Hindlimb muscle (tissue), 1 donor: ENCODE data around the gene NOL3. TPM values are rescaled to one million over a fixed set of nuclear protein-coding genes. Genes with fewer than 3 reads are reported as not detected.
"Not testable (repeated sequence)": the region's sequence is repeated elsewhere in the genome, so short reads cannot be mapped to it uniquely, and the experiment has no call there.

ENCODE experiments used
- DNase-seq: peaks from one replicate; pipeline ENCODE4 v3.0.0-alpha.2; 2013
- polyA plus RNA-seq: library from polyadenylated mRNA; unstranded; fragments of 120-200 nt; gene quantifications from one replicate; pipeline ENCODE4 v1.2.1, GENCODE V29; 2013; ENCODE audit not compliant: insufficient read length

The NOL3 gene
- polyA plus RNA-seq: 44.3 TPM

DNA sequence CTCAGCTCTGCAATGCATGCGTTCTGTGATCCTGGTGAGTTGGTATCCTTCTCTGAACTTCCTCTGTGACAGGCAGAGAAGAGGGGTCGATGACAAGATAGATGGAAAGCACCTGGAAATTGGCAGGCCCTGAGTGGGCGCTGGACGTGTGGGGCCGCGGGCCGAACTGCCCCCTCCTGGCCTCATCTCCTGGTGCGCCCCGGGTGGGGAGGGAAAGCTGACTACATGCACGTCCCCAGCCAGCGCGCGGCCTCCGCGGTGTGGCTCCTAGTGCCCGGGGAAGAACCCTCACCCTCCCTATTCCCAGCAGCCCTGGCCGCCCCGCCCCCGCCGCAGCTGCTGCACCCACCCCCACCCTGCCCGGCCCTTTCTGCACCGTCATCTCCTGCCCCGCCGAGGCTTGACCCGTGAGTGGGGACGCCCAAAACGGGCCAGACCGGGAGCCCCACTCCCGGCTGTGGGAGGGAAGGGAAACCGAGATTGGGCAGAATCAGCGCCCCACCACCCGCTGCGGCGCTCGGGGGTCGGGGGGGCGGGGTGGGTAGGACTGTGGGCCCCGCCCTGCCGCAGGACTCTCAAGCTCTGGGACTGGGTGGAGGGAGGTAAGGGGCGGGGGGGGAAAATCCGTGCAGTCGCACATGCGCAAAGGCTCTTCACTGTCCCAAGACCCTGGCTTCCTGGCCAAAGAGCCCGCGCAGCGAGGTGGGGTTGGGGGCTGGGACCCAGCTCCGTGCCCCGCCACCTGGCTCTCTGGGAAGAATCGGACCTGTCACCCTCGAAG lies at the start of gene NOL3:
NOL3 (plus strand) TSS at position 371 of the 781 bp plus-strand sequence.
- no peak for DNase-seq

DNA sequence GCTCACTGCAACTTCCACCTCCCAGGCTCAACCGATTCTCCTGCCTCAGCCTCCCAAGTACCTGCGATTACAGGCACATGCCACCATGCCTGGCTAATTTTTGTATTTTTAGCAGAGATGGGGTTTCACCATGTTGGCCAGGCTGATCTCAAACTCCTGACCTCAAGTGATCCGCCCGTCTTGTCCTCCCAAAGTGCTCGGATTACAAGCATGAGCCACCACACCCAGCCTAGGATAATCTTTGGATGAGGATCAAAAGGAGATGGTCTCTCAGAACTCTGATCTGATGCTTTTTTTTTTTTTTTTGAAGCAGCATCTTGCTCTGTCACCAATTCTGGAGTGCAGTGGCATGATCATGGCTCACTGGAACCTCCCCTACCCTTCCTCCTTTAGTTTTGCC lies 47.5 kb upstream of the NOL3 start:
- not testable (repeated sequence) for DNase-seq

- no peak for DNase-seq
These were observed 41.9 kb upstream of the NOL3 start for GRCh38 chr16:67128417-67128816.

GRCh38 chr16:67128887-67129286 lies 41.5 kb upstream of the NOL3 start:
- no peak for DNase-seq

DNA sequence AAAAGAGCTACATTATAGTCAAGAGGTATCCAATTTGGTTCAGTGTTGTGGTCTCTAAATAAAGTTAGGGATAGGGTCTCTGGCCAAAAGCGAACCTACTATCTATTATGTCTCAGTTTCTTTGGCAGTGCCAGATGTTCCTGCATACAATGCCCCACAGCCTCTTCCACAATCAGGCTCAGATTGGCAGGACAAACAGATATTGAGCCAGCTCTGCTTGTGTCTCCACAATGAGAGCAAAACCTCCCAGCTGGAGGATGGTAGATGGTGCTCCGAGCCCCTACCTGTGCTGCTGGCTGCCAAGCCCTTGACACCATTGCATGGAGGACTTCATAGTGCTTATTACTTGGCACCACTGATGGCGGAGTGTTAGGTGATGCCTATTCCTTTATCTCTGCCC lies 40.9 kb upstream of the NOL3 start:
- DNase-seq: no peak

DNA sequence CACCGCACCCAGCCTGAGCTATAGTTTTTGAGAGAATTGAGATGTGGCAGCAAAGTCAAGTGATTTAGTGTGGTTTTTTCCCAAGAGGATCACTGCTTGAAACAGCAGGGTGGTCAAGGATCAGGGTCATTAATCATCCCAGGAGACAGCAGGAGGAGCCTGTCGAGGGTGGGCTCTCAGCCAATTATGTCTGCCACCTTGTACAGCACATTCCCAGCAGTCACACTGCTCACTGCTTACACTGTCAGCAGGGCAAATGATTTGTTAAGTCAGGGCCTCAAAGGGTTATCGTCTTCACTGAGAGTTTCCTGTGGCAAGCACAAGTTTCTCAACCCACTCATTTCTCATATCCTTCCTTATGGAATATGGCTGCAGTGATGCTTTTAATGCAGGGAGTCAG lies 32.7 kb upstream of the NOL3 start:
- DNase-seq: no peak

- no peak for DNase-seq
These were observed 28.9 kb upstream of the NOL3 start for GRCh38 chr16:67141391-67141790.

DNA sequence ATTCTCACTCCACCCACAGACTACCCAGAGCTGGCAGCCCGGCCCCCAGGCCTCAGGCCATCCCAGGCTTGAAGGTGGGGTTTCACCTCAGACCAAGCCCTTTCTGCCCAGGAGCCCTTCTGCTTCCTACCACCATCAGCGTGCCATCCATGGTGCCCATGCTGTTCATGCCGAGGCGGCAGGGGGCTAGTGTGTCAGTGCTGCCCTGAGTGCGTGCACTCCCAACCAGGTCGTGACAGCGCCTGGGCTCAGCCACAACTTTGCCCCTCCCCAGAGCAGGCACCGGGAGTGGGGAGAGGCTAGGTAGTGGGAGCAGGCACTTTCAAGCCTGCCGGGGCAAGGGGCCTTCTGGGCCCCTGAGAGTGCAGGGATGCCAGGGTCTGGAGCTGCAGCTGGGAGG lies 28.0 kb upstream of the NOL3 start:
- DNase-seq: no peak

- no peak for DNase-seq
These were observed 25.4 kb upstream of the NOL3 start for GRCh38 chr16:67144943-67145342.

- no peak for DNase-seq
These were observed 24.6 kb upstream of the NOL3 start for GRCh38 chr16:67145746-67146145.

GRCh38 chr16:67146523-67147357 lies 23.6 kb upstream of the NOL3 start:
- no peak for DNase-seq

- no peak for DNase-seq
These were observed 22.7 kb upstream of the NOL3 start for GRCh38 chr16:67147437-67148140.

DNA sequence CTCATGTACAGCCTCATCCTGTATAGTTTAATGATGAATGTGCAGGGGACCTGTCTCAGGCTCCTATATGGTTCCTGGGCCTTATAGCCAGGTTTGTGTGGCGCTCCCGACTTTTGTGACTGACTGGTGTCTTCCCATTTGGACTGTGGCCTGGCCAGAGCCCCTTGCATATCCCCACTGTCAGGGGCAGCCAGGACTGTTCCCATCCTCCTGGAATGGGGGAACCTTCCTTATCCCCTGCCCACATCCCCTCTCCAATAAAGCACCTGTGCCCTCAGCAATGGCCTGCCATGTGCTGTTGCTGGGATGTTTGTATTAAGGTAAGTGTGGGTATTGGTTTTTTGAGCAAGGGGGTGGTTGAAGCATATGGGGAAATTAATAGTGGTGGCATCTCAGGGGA lies 22.1 kb upstream of the NOL3 start:
- DNase-seq: no peak

GRCh38 chr16:67148656-67149275 lies 21.6 kb upstream of the NOL3 start:
- DNase-seq: no peak

DNA sequence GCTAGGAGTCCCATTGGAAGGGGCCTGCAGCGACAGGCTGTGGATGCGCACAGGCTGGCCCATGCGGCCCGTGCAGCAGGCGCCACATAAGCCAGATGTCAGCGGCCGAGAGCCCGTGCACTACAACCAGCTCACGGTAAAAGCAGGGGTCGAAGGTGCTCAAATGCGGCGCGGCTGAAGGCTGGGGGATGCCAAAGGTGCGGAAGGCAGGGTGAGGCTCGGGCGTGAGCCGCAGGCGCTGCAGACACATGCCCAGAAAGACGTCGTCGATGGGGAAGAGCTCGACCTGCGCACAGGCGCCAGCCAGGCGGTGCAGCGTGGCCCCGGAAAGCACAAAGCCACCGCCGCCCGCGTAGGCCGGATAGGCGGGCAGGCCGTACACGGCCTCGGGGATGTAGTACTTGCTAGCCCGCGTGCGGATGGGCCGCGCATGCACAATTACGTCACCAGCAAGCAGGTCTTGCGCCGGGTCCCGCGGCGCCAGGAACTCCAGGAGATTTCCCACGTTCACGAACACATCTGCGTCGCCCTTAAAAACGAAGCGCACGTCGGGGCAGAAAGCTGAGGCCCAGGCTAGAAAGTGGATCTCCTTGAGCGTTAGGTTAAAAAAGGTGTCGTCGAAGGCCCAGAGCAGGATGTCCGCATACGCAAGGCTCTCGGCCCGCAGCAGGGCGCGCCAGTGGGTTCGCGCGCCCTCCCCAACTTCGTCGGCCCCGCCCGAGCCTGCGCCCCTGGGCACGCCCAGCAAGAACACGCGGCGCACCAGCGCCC lies 20.9 kb upstream of the NOL3 start:
- DNase-seq: no peak

- DNase-seq: peak; percentile 88
These were observed 20.1 kb upstream of the NOL3 start for GRCh38 chr16:67150047-67150832.

- peak; percentile 89 for DNase-seq
These were observed 19.4 kb upstream of the NOL3 start, which contains the start of gene B3GNT9 for GRCh38 chr16:67150833-67151396. B3GNT9 (minus strand) TSS chr16:67150998; CDS start chr16:67150485, 513 bp downstream.

DNA sequence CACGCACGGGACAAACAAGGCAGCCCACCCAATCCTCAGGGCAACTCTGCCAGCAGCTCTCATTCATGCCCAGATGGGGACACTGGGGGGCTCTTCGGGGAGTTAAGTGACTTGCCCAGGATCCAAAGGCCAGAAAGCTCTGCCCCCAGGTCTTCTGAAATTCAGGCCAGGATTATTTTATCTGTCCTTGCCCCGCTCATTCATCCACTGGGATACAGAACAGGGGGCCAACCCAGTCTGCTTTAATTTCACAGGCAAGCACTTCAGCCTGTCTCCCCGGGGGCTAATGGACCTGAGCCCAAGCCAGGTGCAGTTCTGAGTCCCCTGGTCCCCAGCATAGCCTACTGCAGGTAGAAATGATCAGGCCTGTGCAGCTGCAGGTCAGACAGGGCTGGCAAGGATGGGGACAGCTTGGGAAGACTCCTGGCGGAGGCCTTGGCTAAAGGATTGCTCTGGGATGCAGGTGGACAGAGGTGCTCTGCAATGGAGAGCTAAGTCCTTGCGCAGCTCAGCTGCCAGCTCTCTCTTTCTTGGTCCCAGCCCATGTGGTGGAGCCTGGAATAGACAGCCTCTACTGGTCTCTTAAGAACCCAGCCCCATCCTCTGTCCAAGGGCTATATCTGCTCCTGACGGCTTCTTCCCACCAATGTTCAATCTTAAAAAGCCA lies 18.8 kb upstream of the NOL3 start:
- DNase-seq: no peak

- DNase-seq: no peak
These were observed 15.6 kb upstream of the NOL3 start for GRCh38 chr16:67154578-67155294.
